Heart left ventricle (tissue), 16 donors: ENCODE measurements around the gene SEMA3B. TPM values are rescaled to one million over a fixed set of nuclear protein-coding genes. Genes with fewer than 3 reads are reported as not detected.

Source experiments
- ATAC-seq, 4 donors: fragments of 200-7000 bp; cut with Tn5 transposase; one replicate each; pipeline ENCODE4 v1.9.1; 2020 to 2022; ENCODE audit warnings: moderate library complexity in 4 of 4, mild to moderate bottlenecking in 3 of 4, moderate number of reproducible peaks in 1 of 4
- DNase-seq, 5 donors: peaks; one replicate each; pipeline ENCODE4 v3.0.0-alpha.2; 2020
- H3K27ac ChIP-seq, 12 donors: fragments of 200-600 bp; sonication (generic) in 4 of 12; one replicate each; pipeline versions ENCODE4 v1.5.0 to v1.8.0; 2016 to 2022; ENCODE audit warnings: mild to moderate bottlenecking in 2 of 12
- H3K27me3 ChIP-seq, 9 donors: fragments of 200-600 bp; sonication (generic) in 2 of 9; one replicate each; pipeline versions ENCODE4 v1.5.1 to v1.8.0; 2016 to 2022; ENCODE audit warnings: mild to moderate bottlenecking in 3 of 9
- H3K36me3 ChIP-seq, 9 donors: fragments of 200-600 bp; sonication (generic) in 2 of 9; one replicate each; pipeline versions ENCODE4 v1.5.0 to v1.8.0; 2018 to 2022; ENCODE audit warnings: mild to moderate bottlenecking in 2 of 9
- H3K4me1 ChIP-seq, 12 donors: fragments of 200-600 bp; sonication (generic) in 4 of 12; one replicate each; pipeline versions ENCODE4 v1.5.0 to v1.8.0; 2016 to 2022; ENCODE audit warnings: mild to moderate bottlenecking in 3 of 12
- H3K4me3 ChIP-seq, 12 donors: fragments of 200-600 bp; sonication (generic) in 4 of 12; one replicate each; pipeline versions ENCODE4 v1.5.0 to v1.8.0; 2017 to 2022; ENCODE audit warnings: mild to moderate bottlenecking in 9 of 12, moderate library complexity in 4 of 12
- H3K9me3 ChIP-seq, 12 donors: fragments of 200-600 bp; sonication (generic) in 4 of 12; one replicate each; pipeline versions ENCODE4 v1.5.0 to v1.8.0; 2016 to 2022; ENCODE audit warnings: mild to moderate bottlenecking in 1 of 12
- CTCF ChIP-seq, 12 donors: fragments of 200-600 bp; sonication (generic) in 4 of 12; IDR thresholded peaks; one replicate each; pipeline versions ENCODE4 v1.5.0 to v1.8.0; 2018 to 2022; ENCODE audit warnings: antibody characterized with exemption in 12 of 12, mild to moderate bottlenecking in 5 of 12
- POLR2A ChIP-seq, 2 donors: fragments of 450-650 bp; IDR thresholded peaks; one replicate each; pipeline ENCODE4 v1.6.1; 2017; ENCODE audit warnings: antibody characterized with exemption in 2 of 2, mild to moderate bottlenecking in 2 of 2, moderate library complexity in 2 of 2
- WGBS, 4 donors: extraction: QIAGEN DNeasy Blood & Tissue Kit in 2 of 4; methylation state at CpG; one replicate each; pipeline versions ENCODE4 v1.1.5 to v1.1.7; 2013 to 2018; 5-methylcytosine and 5-hydroxymethylcytosine counted together
- intact Hi-C, 10 donors: fragments of 100-400 bp; cut with DNase I; formaldehyde crosslinking; loops; one replicate each; pipeline versions ENCODE4 v1.11.1 to v1.14.2; 2022
- polyA plus RNA-seq, 2 donors: library from polyadenylated mRNA; stranded (reverse); fragments of 200-250 nt; gene quantifications; one replicate each; pipeline ENCODE4 v1.2.3, GENCODE V29; 2013
- total RNA-seq, 9 donors: library from RNA; depleted of rRNA in 2 of 9; stranded (reverse); fragments of >200 nt in 2 of 9; fragmentation: NEBNext Ultra II Directional in 3 of 9; extraction: Animal tissue kit (Norgen Biotek cat#: 25700) in 3 of 9; gene quantifications; one replicate each; pipeline versions ENCODE4 v1.1.0 to v1.2.4, GENCODE V29; 2016 to 2023
- donor health status: ischemic (EF 13 %, LVEDD 7.1; RV severe dilation, severe dysfunction).
- donor health status: healthy with polysubstance abuse.
- donor health status: DM: no; HTN: yes; CAD: no.
- donor health status: DM: no; HTN: no; CAD: no.
- donor health status: ischemic (EF 25% LVEDD 6.9; RV normal size, moderate dysfunction).
- donor health status: ischemic (EF 25% LVEDD 5.7; RV mildly dilated, moderate dysfunction).
- donor health status: healthy.
- donor health status: DM: yes; HTN: yes; CAD: no.
- donor health status: ischemic (EF 35%, LVEDD 5.7; RV mildly dilated, moderate dysfunction).
- donor health status: nonischemic (EF 11% LVEDD 7.7; RV severe dilation, severe dysfunction).
- donor health status: DM: yes; HTN: yes; CAD: no.
- donor health status: PGD.
- donor health status: ischemic (EF 29% LVEDD 5.4; RV normal size, mild dysfunction).
- donor health status: nonischemic (EF 23%, LVEDD 6.1; RV moderate dilation, normal function).

The SEMA3B gene
- total and polyA plus RNA-seq, 11 donors = 12.9 to 60.1 (median 19.3) TPM

DNA sequence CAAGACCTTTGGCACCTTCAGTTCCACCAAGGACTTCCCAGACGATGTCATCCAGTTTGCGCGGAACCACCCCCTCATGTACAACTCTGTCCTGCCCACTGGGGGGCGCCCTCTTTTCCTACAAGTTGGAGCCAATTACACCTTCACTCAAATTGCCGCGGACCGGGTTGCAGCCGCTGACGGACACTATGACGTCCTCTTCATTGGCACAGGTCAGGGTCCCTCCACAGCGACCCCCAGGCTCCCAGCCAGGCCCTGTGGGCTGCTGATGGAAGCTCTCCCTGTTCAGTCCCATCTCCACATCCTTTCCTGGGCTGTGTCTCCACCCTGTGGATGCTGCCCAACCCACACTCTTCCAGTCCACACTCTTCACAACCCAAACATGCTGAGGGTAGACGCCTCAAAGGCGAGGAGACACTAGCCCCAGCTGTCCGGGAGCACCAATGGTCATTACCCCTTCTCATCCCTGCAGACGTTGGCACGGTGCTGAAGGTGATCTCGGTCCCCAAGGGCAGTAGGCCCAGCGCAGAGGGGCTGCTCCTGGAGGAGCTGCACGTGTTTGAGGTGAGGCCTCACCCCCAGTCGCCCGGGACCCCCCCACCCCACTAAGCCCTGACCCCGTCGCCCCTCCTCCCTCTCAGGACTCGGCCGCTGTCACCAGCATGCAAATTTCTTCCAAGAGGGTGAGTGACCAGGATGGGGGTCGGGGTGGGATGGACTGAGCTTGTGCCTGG, 5.6 kb downstream of the SEMA3B start:
- Histone ChIP-seq H3K27ac (no peak overlapping the region), H3K4me3 (no peak overlapping the region), H3K4me1 (peaks cover 0 to 47% (median 27%) of the 10 kb centered on the region in 12 donors), H3K36me3 (no peaks in the 10 kb centered on the region), H3K9me3 (no peaks in the 10 kb centered on the region), H3K27me3 (peaks cover 0 to 38% (median 6%) of the 10 kb centered on the region in 9 donors)
- DNase-seq = peak in 2 of 5 donors; percentile 58 to 70
- intact Hi-C loops = loop anchor here in 8 of 10 donors (1.0 to 10.0 kb wide), 8 partner anchors 47 to 152 kb away; partner anchors contain the start of genes HYAL2 (in 3 of the 8) and TUSC2 (in 2 of the 8)
- ATAC-seq = peak in 2 of 4 donors; percentile 20 to 25
- TF ChIP-seq POLR2A (IDR thresholded peaks at IDR 0.05) (no peak), CTCF (IDR thresholded peaks at IDR 0.05) (peak; percentile 52 to 82 (median 73))
- WGBS, 4 donors = 33 to 35% (median 34%) methylated on average over 16 to 26 of the region's 26 CpGs

- ATAC-seq (no peak), DNase-seq (no peak)
- Histone ChIP-seq H3K4me1 (peaks cover 0 to 49% (median 25%) of the 10 kb centered on the region in 12 donors), H3K27me3 (peaks cover 0 to 38% (median 6%) of the 10 kb centered on the region in 9 donors), H3K4me3 (no peak overlapping the region), H3K9me3 (no peaks in the 10 kb centered on the region), H3K36me3 (no peaks in the 10 kb centered on the region), H3K27ac (no peak overlapping the region)
- intact Hi-C loops = loop anchor here in 6 of 10 donors (2.0 to 10.0 kb wide), 5 partner anchors 47 to 151 kb away; partner anchors contain the start of genes HYAL2 (in 3 of the 6) and TUSC2 (in 2 of the 6)
- TF ChIP-seq POLR2A (IDR thresholded peaks at IDR 0.05) = no peak
- no peak for TF ChIP-seq CTCF (IDR thresholded peaks at IDR 0.05)
- WGBS, 4 donors = 43 to 74% (median 52%) methylated on average over 36 to 65 of the region's 65 CpGs
These were observed 6.4 kb downstream of the SEMA3B start for GRCh38 chr3:50275141-50275995.

DNA sequence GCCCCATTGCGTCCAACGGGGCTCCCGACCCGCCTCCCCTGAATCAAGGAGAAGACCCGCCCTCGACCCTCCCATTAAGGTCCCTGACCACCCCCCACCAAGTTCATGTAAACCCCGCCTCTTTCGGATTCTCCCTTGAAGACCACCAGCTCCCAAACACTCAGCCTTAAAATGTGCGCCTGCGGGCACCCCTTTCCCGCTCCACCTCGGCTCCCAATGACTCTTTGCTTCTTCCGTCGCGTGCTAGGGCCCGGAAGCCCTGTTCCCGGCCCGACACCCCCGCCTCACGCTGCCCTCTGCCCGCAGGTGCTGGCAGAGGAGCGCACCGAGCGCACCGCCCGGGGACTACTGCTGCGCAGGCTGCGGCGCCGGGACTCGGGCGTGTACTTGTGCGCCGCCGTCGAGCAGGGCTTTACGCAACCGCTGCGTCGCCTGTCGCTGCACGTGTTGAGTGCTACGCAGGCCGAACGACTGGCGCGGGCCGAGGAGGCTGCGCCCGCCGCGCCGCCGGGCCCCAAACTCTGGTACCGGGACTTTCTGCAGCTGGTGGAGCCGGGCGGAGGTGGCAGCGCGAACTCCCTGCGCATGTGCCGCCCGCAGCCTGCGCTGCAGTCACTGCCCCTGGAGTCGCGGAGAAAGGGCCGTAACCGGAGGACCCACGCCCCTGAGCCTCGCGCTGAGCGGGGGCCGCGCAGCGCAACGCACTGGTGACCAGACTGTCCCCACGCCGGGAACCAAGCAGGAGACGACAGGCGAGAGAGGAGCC, 7.2 kb downstream of the SEMA3B start:
- intact Hi-C loops = loop anchor here in 6 of 10 donors (2.0 to 10.0 kb wide), 5 partner anchors 47 to 151 kb away; partner anchors contain the start of genes HYAL2 (in 3 of the 6) and TUSC2 (in 2 of the 6)
- Histone ChIP-seq H3K27ac (no peak overlapping the region), H3K4me1 (peaks cover 0 to 56% (median 25%) of the 10 kb centered on the region in 12 donors), H3K27me3 (peaks cover 0 to 38% (median 6%) of the 10 kb centered on the region in 9 donors), H3K36me3 (no peaks in the 10 kb centered on the region), H3K9me3 (no peaks in the 10 kb centered on the region), H3K4me3 (no peak overlapping the region)
- TF ChIP-seq CTCF (IDR thresholded peaks at IDR 0.05) = no peak
- no peak for TF ChIP-seq POLR2A (IDR thresholded peaks at IDR 0.05)
- ATAC-seq (no peak), DNase-seq (no peak)
- 51 to 60% (median 54%) methylated on average over 60 to 79 of the region's 79 CpGs for WGBS, 4 donors
